Neural cell (in vitro differentiated cells): Measurements from ENCODE around the gene ENTPD8. TPM values are rescaled to one million over a fixed set of nuclear protein-coding genes. Genes with fewer than 3 reads are reported as not detected.

Experiments used
- polyA plus RNA-seq: library from polyadenylated mRNA; depleted of rRNA; stranded (reverse); fragments of >200 nt; gene quantifications from 2 replicates; pipeline ENCODE4 v1.2.3, GENCODE V29; 2014

Gene ENTPD8
- polyA plus RNA-seq, 1 donor from 2014 or later, result not detected

Other genes starting within 250 kb of the ENTPD8 start
- gene TPRN, start 240.6 kb downstream of the ENTPD8 start, polyA plus RNA-seq, result 8.1 TPM in 2 replicates
- gene TMEM203, start 235.7 kb downstream of the ENTPD8 start, polyA plus RNA-seq, result 61.1 and 66.7 TPM in 2 replicates
- 8.8 and 18.2 TPM in 2 replicates for gene NDOR1, start 235.7 kb downstream of the ENTPD8 start, polyA plus RNA-seq
- gene RNF208, start 219.1 kb downstream of the ENTPD8 start, polyA plus RNA-seq, result 1.2 and 1.5 TPM in 2 replicates
- 1.3 and 3.3 TPM in 2 replicates for gene CYSRT1, start 216.2 kb downstream of the ENTPD8 start, polyA plus RNA-seq
- gene RNF224, start 213.9 kb downstream of the ENTPD8 start, polyA plus RNA-seq, result 0.26 TPM in 1 of 2 replicates, not detected in the other
- gene SLC34A3, start 210.5 kb downstream of the ENTPD8 start, polyA plus RNA-seq, result 0.12 and 0.27 TPM in 2 replicates
- gene TUBB4B, start 200.1 kb downstream of the ENTPD8 start, polyA plus RNA-seq, result 60.3 and 68.8 TPM in 2 replicates
- gene STPG3, start 190.1 kb downstream of the ENTPD8 start, polyA plus RNA-seq, result not detected in 2 replicates
- gene NELFB, start 186.0 kb downstream of the ENTPD8 start, polyA plus RNA-seq, result 64.7 and 82.2 TPM in 2 replicates
- 0.50 and 0.70 TPM in 2 replicates for gene TOR4A, start 163.6 kb downstream of the ENTPD8 start, polyA plus RNA-seq
- 1.4 and 2.3 TPM in 2 replicates for gene NRARP, start 139.1 kb downstream of the ENTPD8 start, polyA plus RNA-seq
- gene EXD3, start 18.2 kb downstream of the ENTPD8 start, polyA plus RNA-seq, result 32.9 and 51.3 TPM in 2 replicates
- 1.7 and 3.4 TPM in 2 replicates for gene NOXA1, start 18.0 kb downstream of the ENTPD8 start, polyA plus RNA-seq
- gene NSMF, start 18.0 kb upstream of the ENTPD8 start, polyA plus RNA-seq, result 51.2 and 57.5 TPM in 2 replicates
- 0.72 and 0.84 TPM in 2 replicates for gene PNPLA7, start 109.0 kb upstream of the ENTPD8 start, polyA plus RNA-seq
- gene MRPL41, start 110.5 kb upstream of the ENTPD8 start, polyA plus RNA-seq, result 60.5 and 66.9 TPM in 2 replicates
- gene DPH7, start 137.6 kb upstream of the ENTPD8 start, polyA plus RNA-seq, result 145 and 195 TPM in 2 replicates
- 54.8 and 62.4 TPM in 2 replicates for gene ZMYND19, start 149.2 kb upstream of the ENTPD8 start, polyA plus RNA-seq
- 53.4 and 55.1 TPM in 2 replicates for gene ARRDC1, start 164.3 kb upstream of the ENTPD8 start, polyA plus RNA-seq
- 53.0 and 65.8 TPM in 2 replicates for gene EHMT1, start 177.6 kb upstream of the ENTPD8 start, polyA plus RNA-seq